Measurements from ENCODE around the gene PRKN. TPM values are rescaled to one million over a fixed set of nuclear protein-coding genes. Genes with fewer than 3 reads are reported as not detected.

Gene PRKN
- total RNA-seq, 1 experiment from 2014 or later: 2.0 TPM

- Histone ChIP-seq H3T11ph (ENCODE audit: low read length) (no peak overlapping the region), H2BK5ac (ENCODE audit: insufficient read length, low read length) (no peak overlapping the region), H3K4ac (ENCODE audit: low read depth, low read length) (no peak overlapping the region), H2AK5ac (ENCODE audit: insufficient read length, low read length) (no peak overlapping the region), H3K79me1 (ENCODE audit: insufficient read depth, low read depth, low read length, poor library complexity, severe bottlenecking) (no peaks in the 10 kb centered on the region), H4K20me1 (ENCODE audit: control insufficient read depth, insufficient read depth, insufficient read length) (no peaks in the 10 kb centered on the region), H2BK120ac (ENCODE audit: low read depth, low read length, poor library complexity, severe bottlenecking) (no peak overlapping the region), H2AFZ (ENCODE audit: low read length) (peak overlapping the region; percentile 56), H4K5ac (ENCODE audit: insufficient read length, low read depth, low read length) (no peak overlapping the region), H2BK15ac (ENCODE audit: low read depth, low read length) (no peak overlapping the region), H2BK12ac (ENCODE audit: insufficient read length, low read depth, low read length) (no peak overlapping the region), H3K27ac (ENCODE audit: insufficient read length, low read depth, low read length) (no peak overlapping the region), H3K56ac (ENCODE audit: insufficient read length, low read depth, low read length) (no peak overlapping the region), H3K4me2 (ENCODE audit: insufficient read depth, insufficient read length, low read length) (no peak overlapping the region), H3K27me3 (ENCODE audit: insufficient read depth, low read length) (no peaks in the 10 kb centered on the region), H3K23ac (ENCODE audit: insufficient read length, low read depth, low read length) (no peak overlapping the region), H3K4me1 (ENCODE audit: insufficient read depth, low read length) (no peaks in the 10 kb centered on the region), H3K9me3 (ENCODE audit: control insufficient read depth, low read depth, low read length) (no peaks in the 10 kb centered on the region), H2BK20ac (ENCODE audit: low read depth, low read length, poor library complexity, severe bottlenecking) (no peak overlapping the region), H3K14ac (ENCODE audit: insufficient read depth, low read length) (no peak overlapping the region), H3K9ac (ENCODE audit: extremely low read depth, insufficient read length, low read length) (no peak overlapping the region), H4K8ac (replicated peaks; ENCODE audit: insufficient read length, low read depth, low read length) (no peak overlapping the region), H4K91ac (ENCODE audit: insufficient read length, low read depth, low read length) (no peak overlapping the region), H3K23me2 (ENCODE audit: insufficient read length, low read depth, low read length, poor library complexity, severe bottlenecking) (no peaks in the 10 kb centered on the region), H3K18ac (ENCODE audit: insufficient read length, low read depth, low read length) (no peak overlapping the region), H3K79me2 (ENCODE audit: insufficient read depth, low read length) (no peaks in the 10 kb centered on the region)
- no CpG with 5 or more reads among the region's 6 CpGs for WGBS (ENCODE audit: extremely low coverage, insufficient read length, low lambda C conversion rate)
- Mint-ChIP-seq H3K27me3 (ENCODE audit: low read depth) (no peaks in the 10 kb centered on the region), H3K4me1 (no peaks in the 10 kb centered on the region), H3K4me3 (no peak overlapping the region), H3K9me3 (peaks cover under 1 to 5% of the 10 kb centered on the region in 2 experiments; a peak in 2 of 5 replicates), H3K36me3 (ENCODE audit: insufficient read depth in 1 of 3, low read depth in 3 of 3) (no peaks in the 10 kb centered on the region), H3K27ac (no peak overlapping the region)
- TF ChIP-seq, protein P1, sequence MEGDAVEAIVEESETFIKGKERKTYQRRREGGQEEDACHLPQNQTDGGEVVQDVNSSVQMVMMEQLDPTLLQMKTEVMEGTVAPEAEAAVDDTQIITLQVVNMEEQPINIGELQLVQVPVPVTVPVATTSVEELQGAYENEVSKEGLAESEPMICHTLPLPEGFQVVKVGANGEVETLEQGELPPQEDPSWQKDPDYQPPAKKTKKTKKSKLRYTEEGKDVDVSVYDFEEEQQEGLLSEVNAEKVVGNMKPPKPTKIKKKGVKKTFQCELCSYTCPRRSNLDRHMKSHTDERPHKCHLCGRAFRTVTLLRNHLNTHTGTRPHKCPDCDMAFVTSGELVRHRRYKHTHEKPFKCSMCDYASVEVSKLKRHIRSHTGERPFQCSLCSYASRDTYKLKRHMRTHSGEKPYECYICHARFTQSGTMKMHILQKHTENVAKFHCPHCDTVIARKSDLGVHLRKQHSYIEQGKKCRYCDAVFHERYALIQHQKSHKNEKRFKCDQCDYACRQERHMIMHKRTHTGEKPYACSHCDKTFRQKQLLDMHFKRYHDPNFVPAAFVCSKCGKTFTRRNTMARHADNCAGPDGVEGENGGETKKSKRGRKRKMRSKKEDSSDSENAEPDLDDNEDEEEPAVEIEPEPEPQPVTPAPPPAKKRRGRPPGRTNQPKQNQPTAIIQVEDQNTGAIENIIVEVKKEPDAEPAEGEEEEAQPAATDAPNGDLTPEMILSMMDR (conservative IDR thresholded peaks at IDR 0.05): peak; percentile 37; the same call in 2 of the 3 replicates
- DNase-seq: no peak
Measured at GRCh38 chr6:161607696-161608297, 1119.8 kb downstream of the PRKN start.
